A673 (cell line): ENCODE results near the gene TRMT112. TPM values are rescaled to one million over a fixed set of nuclear protein-coding genes. Genes with fewer than 3 reads are reported as not detected.
A peak's percentile ranks its signal among the peaks of the same experiment; 100 is the strongest.

Experiments
- BruUV-seq: library from RNA; stranded (reverse); fragments of 400-500 nt; replicated peaks from 2 replicates; lab custom pipeline; 2021; lab: Mats Ljungman, UMichigan
- CTCF ChIA-PET: fragments of 300-600 bp; sonication (Branson Sonifier 250); formaldehyde crosslinking; loops from one replicate; lab custom pipeline; 2022; ENCODE audit warnings: antibody characterized with exemption; lab: Charles Lee
- POLR2A ChIA-PET: fragments of 300-600 bp; sonication (Branson Sonifier 250); formaldehyde crosslinking; loops from one replicate; lab custom pipeline; 2022; ENCODE audit warnings: antibody characterized with exemption; ENCODE audit not compliant: low non-redundant PET; lab: Charles Lee
- DNase-seq: peaks from one replicate; pipeline ENCODE4 v3.0.0-alpha.2; 2015; ENCODE audit warnings: low spot score
- H3K27ac ChIP-seq: fragments of 200-600 bp; sonication (generic); 2 replicates; pipeline ENCODE4 v1.5.1; 2016; ENCODE audit warnings: mixed run types, low read depth, mild to moderate bottlenecking, mixed read lengths, antibody characterized with exemption, low read length; ENCODE audit not compliant: poor library complexity, severe bottlenecking
- H3K27me3 ChIP-seq: fragments of 200-600 bp; sonication (generic); replicated peaks from 2 replicates; pipeline ENCODE4 v1.6.1; 2017; ENCODE audit warnings: mixed run types, low read depth, mild to moderate bottlenecking, mixed read lengths, antibody characterized with exemption, low read length; ENCODE audit not compliant: insufficient read depth, poor library complexity
- H3K36me3 ChIP-seq: fragments of 200-600 bp; sonication (generic); 2 replicates; pipeline ENCODE4 v1.6.1; 2016; ENCODE audit warnings: mixed run types, mild to moderate bottlenecking, mixed read lengths, antibody characterized with exemption, low read length; ENCODE audit not compliant: insufficient read depth, poor library complexity, severe bottlenecking
- H3K4me1 ChIP-seq: fragments of 200-600 bp; sonication (generic); 2 replicates; pipeline ENCODE4 v1.6.1; 2017; ENCODE audit warnings: mixed run types, mild to moderate bottlenecking, mixed read lengths, antibody characterized with exemption, low read length; ENCODE audit not compliant: insufficient read depth, poor library complexity, severe bottlenecking
- H3K4me3 ChIP-seq: fragments of 200-600 bp; sonication (generic); 2 replicates; pipeline ENCODE4 v1.5.1; 2016; ENCODE audit warnings: low read depth, mixed run types, mild to moderate bottlenecking, mixed read lengths, low read length; ENCODE audit not compliant: poor library complexity, severe bottlenecking
- H3K9me3 ChIP-seq: fragments of 200-600 bp; sonication (generic); 2 replicates; pipeline ENCODE4 v1.6.1; 2016; ENCODE audit warnings: mixed run types, low read depth, mild to moderate bottlenecking, mixed read lengths, antibody characterized with exemption, low read length; ENCODE audit not compliant: poor library complexity, severe bottlenecking
- CTCF ChIP-seq: fragments of 300-800, 200-600 bp; sonication (generic); conservative IDR thresholded peaks from 2 replicates; pipeline ENCODE4 v1.5.1; 2017; ENCODE audit warnings: low read depth, mild to moderate bottlenecking, antibody characterized with exemption, low read length, moderate library complexity, mixed read lengths
- EZH2 ChIP-seq: fragments of 200-600 bp; sonication (generic); IDR thresholded peaks from 2 replicates; pipeline ENCODE4 v1.6.1; 2017; ENCODE audit warnings: borderline replicate concordance, low read depth, mild to moderate bottlenecking, mixed read lengths, antibody characterized with exemption, low read length; ENCODE audit not compliant: poor library complexity, severe bottlenecking
- intact Hi-C: fragments of 100-400 bp; cut with micrococcal nuclease; formaldehyde crosslinking; loops from one replicate; pipeline ENCODE4 v1.10.0; 2022; ENCODE audit not compliant: unreplicated experiment
- total RNA-seq: library from RNA; stranded (reverse); gene quantifications from 2 replicates; pipeline ENCODE4 v1.2.3, GENCODE V29; 2021

The TRMT112 gene
- total RNA-seq, 1 experiment from 2014 or later, result 270 TPM

- POLR2A ChIA-PET, result no interaction called here
These were observed 22.6 kb downstream of the TRMT112 start for GRCh38 chr11:64294774-64295173.

GRCh38 chr11:64292460-64293254 lies 24.7 kb downstream of the TRMT112 start:
- Histone ChIP-seq H3K36me3 (no peaks in the 10 kb centered on the region), H3K27ac (no peak overlapping the region), H3K27me3 (peaks cover 35% of the 10 kb centered on the region), H3K4me3 (peak overlapping the region; percentile 46), H3K4me1 (peaks cover 8% of the 10 kb centered on the region), H3K9me3 (no peaks in the 10 kb centered on the region)
- CTCF ChIA-PET, result interaction anchor here (0.6 kb wide), 1 partner anchor 353 kb away, joined by 7 read pairs; no protein-coding TSS in a partner anchor
- no TSS peak for BruUV-seq
- no peak for TF ChIP-seq EZH2
- TF ChIP-seq CTCF, result no peak
- no peak for DNase-seq
- POLR2A ChIA-PET, result no interaction called here
- intact Hi-C loops, result no loop called here

More at GRCh38 chr11:64294774-64295173, 22.6 kb downstream of the TRMT112 start:
- Histone ChIP-seq H3K4me1 (peaks cover 16% of the 10 kb centered on the region), H3K27ac (no peak overlapping the region), H3K27me3 (peaks cover 45% of the 10 kb centered on the region), H3K9me3 (no peaks in the 10 kb centered on the region), H3K36me3 (no peaks in the 10 kb centered on the region), H3K4me3 (no peak overlapping the region)
- BruUV-seq, result no TSS peak
- intact Hi-C loops, result no loop called here
- no peak for DNase-seq
- TF ChIP-seq EZH2 (no peak), CTCF (no peak)
- CTCF ChIA-PET, result no interaction called here

GRCh38 chr11:64291752-64292459 lies 25.5 kb downstream of the TRMT112 start:
- H3K4me1 ChIP-seq, result peaks cover 8% of the 10 kb centered on the region
- no peaks in the 10 kb centered on the region for H3K36me3 ChIP-seq
- intact Hi-C loops, result no loop called here
- peak overlapping the region; percentile 46 for H3K4me3 ChIP-seq
- TF ChIP-seq EZH2 (peak; percentile 83), CTCF (no peak)
- no peak for DNase-seq
- H3K27ac ChIP-seq, result no peak overlapping the region
- ChIA-PET POLR2A (no interaction called here), CTCF (interaction anchor here (1.5 kb wide), 1 partner anchor 9 kb away, joined by 5 read pairs; no protein-coding TSS in a partner anchor)
- H3K9me3 ChIP-seq, result no peaks in the 10 kb centered on the region
- H3K27me3 ChIP-seq, result peaks cover 35% of the 10 kb centered on the region
- BruUV-seq, result no TSS peak
